ENCODE measurements around the gene PRSS50.
"Not testable (repeated sequence)": the region's sequence is repeated elsewhere in the genome, so short reads cannot be mapped to it uniquely, and the experiment has no call there.

Gene PRSS50

DNA sequence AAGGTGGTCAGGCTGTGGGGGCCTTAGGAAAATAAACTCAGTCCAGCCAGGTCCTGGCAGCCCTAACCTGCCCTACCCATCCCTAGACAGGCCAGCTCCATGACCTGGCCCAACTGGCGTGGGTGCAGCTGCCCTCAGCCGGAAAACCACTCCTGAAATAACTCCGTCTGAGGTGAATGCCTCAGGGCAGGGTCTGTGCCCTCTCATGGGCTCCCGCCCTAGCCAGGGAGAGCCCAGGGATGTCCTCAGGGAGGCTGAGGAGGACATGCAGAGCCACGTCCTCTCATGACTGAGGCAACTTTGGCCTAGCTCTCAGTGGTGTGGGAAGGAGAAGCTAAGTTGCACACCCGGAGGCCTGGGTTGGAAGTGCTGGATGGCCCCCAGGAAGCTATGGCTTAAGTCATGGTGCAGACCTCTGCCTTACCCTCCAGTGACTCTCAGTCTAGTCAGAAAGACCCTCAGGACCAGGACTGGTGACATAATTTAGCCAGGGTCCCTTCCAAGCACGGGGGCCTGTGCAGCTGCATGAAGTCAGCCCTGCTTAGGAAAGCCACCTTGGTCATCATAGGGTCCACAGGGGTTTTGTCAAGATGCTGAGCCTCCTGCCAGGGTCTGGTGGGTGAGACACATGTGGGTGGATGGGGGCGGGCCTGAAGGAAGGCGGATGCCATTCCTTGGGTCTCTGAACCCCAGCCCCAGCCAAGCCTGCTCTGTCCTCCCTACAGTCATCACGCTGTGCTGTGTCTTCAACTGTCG, 9.1 kb downstream of the PRSS50 start:
- no peak for DNase-seq (ENCODE audit: low spot score)

- no peak for DNase-seq (ENCODE audit: low spot score)
Measured at GRCh38 chr3:46707601-46708011, 10.1 kb downstream of the PRSS50 start.

- no peak for DNase-seq (ENCODE audit: low spot score)
Measured at GRCh38 chr3:46706771-46707582, 10.7 kb downstream of the PRSS50 start.

DNA sequence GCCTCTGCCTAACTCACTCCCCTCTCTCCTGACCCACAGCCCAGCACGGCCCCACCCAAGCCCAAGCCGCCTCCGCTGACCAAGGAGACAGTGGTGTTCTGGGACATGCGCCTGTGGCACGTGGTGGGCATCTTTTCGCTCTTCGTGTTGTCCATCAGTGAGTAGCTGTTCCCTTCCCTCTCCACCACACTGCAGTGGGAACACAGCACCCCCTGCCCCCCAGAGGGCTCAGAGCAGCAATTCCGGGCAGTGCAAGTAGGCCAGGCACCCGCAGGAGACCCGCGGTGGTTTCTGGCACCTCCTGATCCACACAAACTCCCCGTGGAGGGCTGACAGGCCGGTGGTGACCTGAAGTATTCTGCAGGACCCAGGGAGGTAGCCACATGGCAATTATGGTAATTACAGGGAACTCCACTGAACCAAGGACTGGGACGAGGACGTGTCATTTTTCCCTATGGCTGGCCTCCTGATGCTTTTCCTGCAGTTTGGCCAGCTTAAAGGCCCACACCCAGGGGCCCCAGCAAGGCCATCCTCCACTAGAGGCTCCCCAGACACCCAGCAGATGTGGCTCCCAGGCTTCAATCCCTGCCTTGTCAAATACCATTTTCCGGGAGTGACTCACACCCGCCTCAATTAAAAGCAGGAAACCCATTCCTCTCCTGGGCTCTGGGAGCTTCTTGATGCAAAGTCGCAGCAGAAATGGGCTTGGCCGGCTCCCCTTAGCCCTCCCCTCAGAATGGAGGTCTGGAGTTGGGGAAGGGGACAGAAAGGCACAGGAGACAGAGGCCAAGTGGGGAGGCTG, 11.7 kb downstream of the PRSS50 start:
- DNase-seq (ENCODE audit: low spot score) = no peak

GRCh38 chr3:46705022-46705530, 12.6 kb downstream of the PRSS50 start:
- peak; percentile 58 for DNase-seq (ENCODE audit: low spot score)

DNA sequence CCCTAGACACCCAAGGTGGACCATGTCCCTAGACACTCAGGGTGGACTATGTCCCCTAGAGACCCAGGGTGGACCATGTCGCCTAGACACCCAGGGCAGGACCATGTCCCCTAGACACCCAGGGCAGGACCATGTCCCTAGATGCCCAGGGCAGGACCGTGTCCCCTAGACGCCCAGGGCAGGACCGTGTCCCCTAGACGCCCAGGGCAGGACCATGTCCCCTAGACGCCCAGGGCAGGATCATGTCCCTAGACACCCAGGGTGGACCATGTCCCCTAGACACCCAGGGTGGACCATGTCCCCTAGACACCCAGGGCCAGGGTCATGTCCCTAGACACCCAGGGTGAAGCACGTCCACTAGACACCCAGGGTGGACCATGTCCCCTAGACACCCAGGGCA, 13.3 kb downstream of the PRSS50 start:
- DNase-seq (ENCODE audit: low spot score) = not testable (repeated sequence)

DNA sequence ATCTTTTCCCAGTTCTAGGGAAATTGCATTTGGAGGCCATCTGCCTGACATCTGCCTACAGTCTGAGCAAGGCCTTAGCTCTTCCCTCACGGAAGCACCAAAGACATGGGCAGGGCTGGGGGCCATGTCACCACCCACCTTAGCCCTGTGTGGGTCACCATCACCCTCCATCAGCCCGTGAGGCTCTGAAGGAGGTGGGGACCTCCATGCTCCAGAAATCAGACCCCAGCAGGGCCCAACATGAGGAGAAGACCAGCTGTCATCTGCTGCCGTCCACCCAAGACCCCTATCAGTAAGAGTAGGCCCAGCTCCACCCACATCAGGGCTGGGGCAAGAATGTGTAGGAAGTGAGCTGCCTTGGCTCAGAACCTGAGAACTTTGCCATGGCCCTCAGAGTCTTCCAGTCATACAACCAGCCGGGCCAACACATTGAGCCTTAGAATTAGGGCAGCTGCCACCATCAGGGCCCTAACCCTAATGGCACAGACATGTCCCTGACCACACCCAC, 14.6 kb downstream of the PRSS50 start:
- no peak for DNase-seq (ENCODE audit: low spot score)

DNA sequence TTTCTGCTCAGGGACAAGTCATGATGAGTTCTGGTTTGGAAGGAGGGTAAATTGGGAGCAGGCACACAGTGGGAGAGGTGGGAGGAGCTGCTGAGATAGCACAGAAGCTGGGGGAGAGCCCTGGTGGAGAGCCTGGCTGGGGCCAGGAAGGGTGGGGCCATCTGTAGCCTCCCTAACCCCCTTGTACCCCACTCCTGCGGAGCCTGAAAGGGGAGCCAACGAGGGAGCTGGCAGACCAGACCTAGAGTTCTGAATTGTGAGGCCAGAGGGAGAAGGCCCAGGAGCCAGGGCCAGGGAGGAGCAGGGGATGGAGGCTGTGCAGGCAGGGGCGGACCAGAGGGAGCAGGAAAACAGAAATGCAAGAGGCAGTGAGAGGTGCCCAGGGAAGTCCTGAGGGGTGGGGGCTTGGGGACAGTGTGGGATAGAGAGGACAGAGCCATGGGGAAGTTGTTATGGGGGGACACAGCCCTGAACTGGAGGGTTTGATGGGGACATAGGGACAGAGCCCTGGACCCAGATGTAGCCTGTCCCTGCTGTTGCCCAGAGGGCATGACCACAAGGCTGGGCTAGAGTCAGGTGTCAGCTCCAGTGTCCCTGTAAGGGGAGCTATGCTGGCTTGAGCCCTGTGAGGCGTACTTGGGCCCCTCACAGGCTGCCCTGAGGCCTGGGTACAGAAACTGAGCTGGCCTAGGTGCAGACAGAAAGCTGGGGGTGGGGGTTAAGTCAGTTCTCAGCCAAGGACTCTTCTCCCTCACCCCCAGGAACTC, 15.2 kb downstream of the PRSS50 start:
- no peak for DNase-seq (ENCODE audit: low spot score)

- no peak for DNase-seq (ENCODE audit: low spot score)
Measured at GRCh38 chr3:46701181-46701939, 16.3 kb downstream of the PRSS50 start, which contains the start of gene TMIE. Gene TMIE (plus strand): TSS chr3:46701392. CDS start chr3:46701488, 96 bp downstream.

DNA sequence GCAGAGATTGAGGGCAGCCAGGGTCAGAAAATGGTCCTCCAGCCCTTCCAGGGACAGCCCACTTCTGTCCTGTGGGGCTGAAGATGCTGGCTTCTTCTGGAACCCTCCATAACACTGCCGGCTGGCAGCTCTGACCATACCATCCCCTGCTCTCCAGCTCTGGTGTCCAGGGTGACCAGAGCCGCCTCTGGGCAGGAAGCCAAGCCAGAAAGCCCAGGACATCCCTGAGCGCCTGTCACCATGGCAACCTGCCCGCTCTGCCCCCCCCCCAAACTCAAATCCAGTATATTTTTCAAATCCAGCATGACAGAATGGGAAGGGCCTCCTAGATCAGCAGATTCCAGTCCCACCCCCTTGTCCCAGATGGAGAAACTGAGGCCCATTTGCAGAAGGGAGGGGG, 16.9 kb downstream of the PRSS50 start:
- DNase-seq (ENCODE audit: low spot score) = no peak

- DNase-seq (ENCODE audit: low spot score) = no peak
Measured at GRCh38 chr3:46699676-46700523, 17.8 kb downstream of the PRSS50 start.

GRCh38 chr3:46695962-46696894, 21.4 kb downstream of the PRSS50 start:
- no peak for DNase-seq (ENCODE audit: low spot score)

DNA sequence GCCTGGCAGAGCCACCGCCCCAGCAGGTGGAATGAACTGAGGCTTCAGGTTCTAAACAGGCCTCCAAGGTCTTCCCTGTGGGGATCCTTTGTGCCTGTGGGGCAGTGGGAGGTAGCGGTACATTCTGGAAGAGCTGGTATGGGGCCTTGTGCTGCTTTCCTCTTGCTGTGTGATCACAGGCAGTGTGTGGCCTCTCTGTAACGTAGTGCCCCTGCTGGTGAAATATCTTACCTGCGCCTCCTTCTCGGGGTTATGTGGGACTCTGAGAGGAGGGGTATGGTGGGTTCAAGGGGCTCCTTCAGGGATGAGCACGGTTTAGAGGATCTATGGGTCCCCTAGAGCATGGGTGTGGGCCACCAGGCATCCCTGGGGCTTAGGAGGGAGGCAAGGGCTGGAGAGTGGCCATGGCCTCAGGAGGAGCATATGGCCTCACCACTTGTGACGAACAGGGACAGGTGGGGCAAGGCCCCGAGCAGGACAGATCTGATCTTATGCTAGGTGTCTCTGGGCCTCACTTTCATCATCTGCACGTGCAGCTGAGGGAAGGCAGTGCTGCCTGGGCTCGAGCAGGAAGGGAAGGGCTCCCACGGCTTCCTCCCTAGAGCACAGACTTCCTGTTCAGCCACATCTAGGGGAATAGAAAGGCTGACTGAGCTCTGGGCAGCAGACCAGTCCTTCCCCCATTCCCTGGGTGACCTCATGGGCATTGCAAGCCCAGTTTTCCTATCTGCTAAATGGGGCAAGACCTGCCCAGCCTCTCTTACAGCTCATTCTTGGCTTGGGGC, 22.3 kb downstream of the PRSS50 start:
- peak; percentile 45 for DNase-seq (ENCODE audit: low spot score)

DNA sequence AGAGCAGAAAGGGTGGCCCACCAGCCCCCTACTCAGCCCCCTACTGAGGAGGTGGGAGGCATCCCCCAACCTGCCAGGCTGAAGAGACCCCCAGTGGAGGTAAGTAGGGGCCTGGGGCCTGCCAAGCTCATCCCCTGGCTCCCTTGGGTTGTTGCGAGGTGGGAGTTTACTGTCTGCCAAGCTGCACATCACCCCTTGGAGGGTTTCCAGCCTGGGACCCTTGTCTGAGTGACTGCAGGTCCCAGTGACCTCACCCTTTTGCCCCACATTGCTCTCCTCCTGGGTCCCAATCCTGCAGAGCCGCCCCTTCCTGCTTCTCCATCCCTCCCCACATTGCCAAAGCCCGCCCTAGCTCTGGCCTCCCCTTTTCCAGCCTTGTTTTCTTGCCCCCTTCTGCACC, 23.1 kb downstream of the PRSS50 start:
- DNase-seq (ENCODE audit: low spot score) = no peak

DNA sequence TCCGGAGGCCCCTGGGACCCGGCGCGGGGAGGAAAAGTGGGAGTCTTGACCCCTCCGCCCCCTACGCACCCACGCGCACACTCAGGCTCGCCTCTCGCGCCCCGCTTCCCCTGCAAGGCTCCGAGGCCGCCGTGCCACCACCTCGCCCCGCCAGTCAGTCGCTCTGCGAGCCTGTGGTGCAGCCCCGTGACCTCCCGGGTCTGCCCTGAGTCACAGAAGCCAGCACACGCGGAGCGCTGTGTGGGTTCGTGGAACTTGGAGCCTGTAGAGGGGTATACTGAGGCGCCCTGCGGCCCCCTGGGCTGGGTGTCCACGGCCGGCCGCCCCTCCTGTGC, 23.8 kb downstream of the PRSS50 start:
- DNase-seq (ENCODE audit: low spot score) = no peak

- peak; percentile 5 for DNase-seq (ENCODE audit: low spot score)
Measured at GRCh38 chr3:46693038-46693891, 24.4 kb downstream of the PRSS50 start, which contains the start of gene ALS2CL. Gene ALS2CL (minus strand): TSS chr3:46693679. CDS start chr3:46689440, 4,239 bp downstream.

DNA sequence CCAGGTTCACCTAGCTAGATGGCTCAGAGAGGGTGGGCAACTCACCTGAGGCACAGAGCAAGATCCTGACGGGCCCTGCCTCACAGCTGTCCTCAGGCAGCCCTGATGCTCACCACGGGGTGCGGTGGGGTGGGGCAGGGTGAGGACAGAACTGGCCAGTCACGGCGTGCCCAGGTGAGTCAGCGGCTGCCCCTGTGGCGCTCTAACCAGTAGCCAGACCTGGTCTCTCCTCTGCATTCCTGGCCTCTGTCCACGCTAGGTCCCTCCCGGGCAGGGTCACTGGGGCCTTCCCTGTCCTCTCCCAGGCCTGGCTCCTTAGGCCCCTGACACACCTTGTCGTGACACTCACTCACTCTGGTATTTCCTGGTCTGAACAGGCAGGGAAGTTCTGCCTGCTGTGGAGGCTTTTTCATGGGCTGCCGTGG, 25.1 kb downstream of the PRSS50 start:
- no peak for DNase-seq (ENCODE audit: low spot score)
